M059J (cell line): ENCODE data around the gene MGST1. TPM values are rescaled to one million over a fixed set of nuclear protein-coding genes. Genes with fewer than 3 reads are reported as not detected.
"Not testable (repeated sequence)": the region's sequence is repeated elsewhere in the genome, so short reads cannot be mapped to it uniquely, and the experiment has no call there.

Experiments used
- DNase-seq: peaks from one replicate; pipeline ENCODE4 v3.0.0-alpha.2; 2012; ENCODE audit warnings: low read depth
- total RNA-seq: library from RNA; depleted of rRNA; stranded (reverse); fragments of >200 nt; shearing (Covaris generic); gene quantifications from 2 replicates; pipeline ENCODE4 v1.2.3, GENCODE V29; 2014; rRNA removed

MGST1 gene
- total RNA-seq, 1 experiment from 2014 or later = 70.4 TPM

GRCh38 chr12:16352481-16352880 is 5.0 kb downstream of the MGST1 start:
- DNase-seq = peak; percentile 26

DNA sequence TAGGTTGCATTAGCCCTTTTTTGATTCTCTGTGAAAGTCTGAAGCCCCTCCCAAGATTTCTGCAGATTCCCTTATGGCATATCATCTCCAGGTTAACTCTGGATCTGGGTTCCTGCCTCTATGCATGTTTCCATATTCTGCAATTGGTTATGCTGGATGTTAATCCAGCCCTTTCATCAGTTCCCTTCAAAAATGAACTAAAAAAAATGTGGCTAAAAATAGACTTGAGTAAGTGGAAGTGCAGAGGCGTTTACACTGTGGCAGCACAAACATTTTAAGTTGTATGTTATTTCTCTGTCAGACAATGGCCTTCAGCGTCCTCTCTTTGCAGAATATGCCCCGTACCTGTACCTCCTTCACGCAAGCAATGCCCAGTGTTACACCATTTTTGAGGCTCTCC is 11.4 kb downstream of the MGST1 start:
- no peak for DNase-seq

DNA sequence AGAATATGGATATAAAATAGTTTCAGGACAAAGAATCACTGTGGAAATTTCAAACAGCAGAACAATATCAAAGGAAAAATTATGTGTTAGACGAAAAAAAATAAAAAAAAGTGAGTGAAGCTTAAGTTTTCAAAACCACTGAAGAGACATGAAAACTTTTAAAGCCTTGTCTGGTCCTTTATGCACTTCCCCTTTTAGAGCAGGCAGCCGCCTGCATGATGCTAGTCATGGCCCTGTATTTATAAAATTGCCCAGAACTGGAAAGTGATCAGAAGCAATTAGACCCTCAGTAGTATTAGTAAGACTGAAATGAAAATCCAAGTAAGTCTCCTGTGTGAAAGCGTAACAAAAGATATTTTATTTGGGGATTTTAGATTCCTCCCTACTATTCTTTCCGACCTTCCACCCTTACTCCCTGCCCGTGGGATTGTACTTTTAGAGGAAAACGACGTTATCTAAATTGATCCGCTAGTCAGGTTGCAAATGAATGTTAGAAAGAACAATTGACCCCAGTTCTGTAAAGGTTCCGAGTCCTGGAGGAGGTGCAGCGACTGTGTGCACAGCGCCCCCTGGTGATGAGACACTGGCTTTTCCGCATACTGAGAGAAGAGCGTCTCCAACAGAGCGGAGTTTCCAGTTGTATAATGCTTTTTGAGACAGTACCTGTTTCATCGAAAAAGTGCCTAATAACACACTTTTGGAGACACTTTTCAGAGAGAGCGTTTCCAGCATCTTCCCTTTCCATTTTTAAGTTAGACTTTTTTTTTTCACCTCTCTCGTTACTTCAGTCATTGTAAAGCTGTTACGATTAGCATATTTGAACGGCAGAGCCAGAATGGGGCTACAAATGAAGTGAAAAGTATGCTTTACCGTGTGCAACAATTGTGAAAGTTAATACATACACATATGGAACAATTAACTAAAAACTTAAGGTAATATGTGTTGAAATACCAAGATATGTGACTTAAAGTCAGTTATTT is 12.4 kb downstream of the MGST1 start:
- peak; percentile 48 for DNase-seq

DNA sequence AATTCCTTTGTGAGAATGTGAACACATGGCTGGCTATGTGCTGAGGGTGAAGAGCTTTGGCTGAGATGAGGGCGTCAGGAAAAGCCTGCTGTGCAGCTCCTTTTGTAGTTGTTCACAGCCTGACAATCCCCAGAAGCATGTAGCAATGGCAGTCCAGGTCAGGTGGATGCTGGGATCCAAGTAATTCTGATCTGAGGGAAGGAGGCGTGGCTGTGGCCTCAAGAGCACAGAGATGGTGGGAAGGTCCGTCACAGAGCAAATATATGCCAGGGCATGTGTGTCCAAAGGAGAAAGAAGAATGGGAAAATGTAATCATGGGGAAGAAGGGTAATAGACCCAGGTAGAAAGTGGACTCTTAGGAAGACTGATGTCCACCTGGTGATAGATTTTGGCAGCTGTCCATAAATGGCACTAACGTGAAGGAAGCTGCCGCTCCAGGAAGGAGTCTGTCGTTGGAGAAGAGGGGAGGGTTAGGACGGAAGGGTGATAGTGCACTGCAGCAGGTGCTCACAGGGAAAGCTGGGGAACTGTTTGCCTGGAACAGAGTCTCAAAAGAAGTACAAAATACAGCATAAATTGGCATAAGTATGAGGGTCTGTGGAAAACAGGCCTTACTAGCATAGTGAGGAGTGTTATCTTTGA is 13.8 kb downstream of the MGST1 start:
- no peak for DNase-seq

DNA sequence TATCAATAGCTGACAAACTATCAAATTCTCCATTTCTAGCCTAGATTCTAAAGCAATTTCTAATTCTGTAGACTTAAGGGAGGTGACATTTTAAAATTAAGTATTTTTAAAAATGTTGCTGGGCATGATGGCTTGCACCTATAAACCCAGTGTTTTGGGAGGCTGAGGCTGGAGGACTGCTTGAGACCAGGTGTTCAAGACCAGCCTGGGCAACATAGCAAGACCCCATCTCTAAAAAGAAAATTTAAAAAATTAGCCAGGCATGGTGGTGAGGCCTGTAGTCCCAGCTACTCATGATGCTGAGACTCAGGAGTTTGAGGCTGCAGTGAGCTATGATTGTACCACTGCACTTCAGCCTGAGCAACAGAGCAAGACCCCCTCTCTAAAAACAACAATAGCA is 15.1 kb downstream of the MGST1 start:
- DNase-seq = no peak

GRCh38 chr12:16369156-16369555 is 21.7 kb downstream of the MGST1 start:
- DNase-seq = no peak

- no peak for DNase-seq
Measured at GRCh38 chr12:16370096-16370495, 22.7 kb downstream of the MGST1 start.

DNA sequence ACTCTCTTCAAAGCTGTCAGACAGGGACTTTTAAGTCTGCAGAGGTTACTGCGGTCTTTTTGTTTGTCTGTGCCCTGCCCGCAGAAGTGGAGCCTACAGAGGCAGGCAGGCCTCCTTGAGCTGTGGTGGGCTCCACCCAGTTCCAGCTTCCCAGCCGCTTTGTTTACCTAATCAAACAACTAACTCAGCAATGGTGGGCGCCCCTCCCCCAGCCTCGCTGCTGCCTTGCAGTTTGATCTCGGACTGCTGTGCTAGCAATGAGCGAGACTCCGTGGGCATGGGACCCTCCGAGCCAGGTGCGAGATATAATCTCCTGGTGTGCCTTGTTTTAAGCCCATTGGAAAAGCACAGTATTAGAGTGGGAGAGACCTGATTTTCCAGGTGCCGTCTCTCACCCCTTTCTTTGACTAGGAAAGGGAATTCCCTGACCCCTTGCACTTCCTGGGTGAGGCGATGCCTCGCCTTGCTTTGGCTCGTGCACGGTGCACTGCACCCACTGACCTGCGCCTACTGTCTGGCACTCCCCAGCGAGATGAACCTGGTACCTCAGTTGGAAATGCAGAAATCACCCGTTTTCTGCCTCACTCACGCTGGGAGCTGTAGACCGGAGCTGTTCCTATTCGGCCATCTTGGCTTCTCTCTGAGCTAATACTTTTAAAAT is 35.3 kb downstream of the MGST1 start:
- DNase-seq = not testable (repeated sequence)

DNA sequence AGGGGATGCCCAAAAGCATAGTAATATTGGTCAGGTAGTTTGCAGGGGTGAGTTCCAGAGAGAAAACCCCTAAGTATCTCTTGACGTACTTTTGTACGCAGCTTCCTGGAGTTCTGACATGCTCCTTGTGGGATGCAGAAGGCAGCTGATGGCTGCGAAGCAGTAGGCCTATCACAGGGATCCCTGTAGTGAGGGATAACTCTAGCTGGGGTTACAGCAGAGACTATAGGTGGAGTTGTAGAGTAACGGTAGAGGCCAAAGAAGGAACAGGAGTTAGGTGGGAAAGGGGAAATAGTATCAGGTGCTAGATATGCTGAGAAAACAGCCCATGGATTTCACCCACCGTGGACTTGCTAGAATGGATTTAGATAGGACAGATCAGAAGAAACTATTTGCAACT is 37.3 kb downstream of the MGST1 start:
- DNase-seq = no peak

GRCh38 chr12:16385782-16386646 is 38.6 kb downstream of the MGST1 start:
- DNase-seq = peak; percentile 63

DNA sequence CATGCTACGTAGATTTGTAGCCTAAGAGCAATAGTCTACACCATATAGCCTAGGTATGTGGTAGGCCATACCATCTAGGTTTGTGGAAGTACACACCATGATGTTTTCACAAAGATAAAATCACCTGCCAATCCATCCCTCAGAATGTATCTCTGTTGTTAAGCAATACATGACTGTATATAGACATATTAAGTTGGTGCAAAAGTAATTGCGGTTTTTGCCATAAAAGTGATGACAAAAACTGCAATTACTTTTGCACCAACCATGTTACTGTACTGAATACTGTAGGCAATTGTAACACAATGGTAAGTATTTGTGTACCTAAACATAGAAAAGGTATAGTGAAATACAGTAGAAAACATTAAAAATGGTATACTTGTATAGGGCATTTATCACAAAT is 40.5 kb downstream of the MGST1 start:
- DNase-seq = no peak

- peak; percentile 46 for DNase-seq
Measured at GRCh38 chr12:16389594-16389993, 42.1 kb downstream of the MGST1 start.

GRCh38 chr12:16392846-16393535 is 45.5 kb downstream of the MGST1 start:
- DNase-seq = no peak

DNA sequence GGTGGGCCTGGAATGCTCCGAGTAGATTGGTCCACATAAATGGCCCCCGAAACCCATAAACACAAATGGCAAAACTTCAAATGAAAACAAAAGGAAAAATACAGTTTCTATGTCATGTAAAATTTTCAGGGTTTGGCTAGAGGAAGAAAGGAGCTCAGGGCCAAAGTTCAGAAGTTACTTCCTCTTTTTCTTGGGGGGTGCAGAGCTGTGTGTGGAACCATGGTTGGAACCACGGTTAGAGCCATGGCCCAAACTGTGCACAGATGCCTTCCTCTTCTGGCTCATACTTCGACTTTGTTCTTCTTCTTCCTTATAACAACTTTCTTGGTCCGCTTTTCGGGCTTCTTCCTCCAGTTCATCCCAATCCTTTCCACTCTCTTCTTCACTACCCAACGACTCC is 51.7 kb downstream of the MGST1 start:
- DNase-seq = no peak

GRCh38 chr12:16401835-16402234 is 54.4 kb downstream of the MGST1 start:
- DNase-seq = not testable (repeated sequence)

DNA sequence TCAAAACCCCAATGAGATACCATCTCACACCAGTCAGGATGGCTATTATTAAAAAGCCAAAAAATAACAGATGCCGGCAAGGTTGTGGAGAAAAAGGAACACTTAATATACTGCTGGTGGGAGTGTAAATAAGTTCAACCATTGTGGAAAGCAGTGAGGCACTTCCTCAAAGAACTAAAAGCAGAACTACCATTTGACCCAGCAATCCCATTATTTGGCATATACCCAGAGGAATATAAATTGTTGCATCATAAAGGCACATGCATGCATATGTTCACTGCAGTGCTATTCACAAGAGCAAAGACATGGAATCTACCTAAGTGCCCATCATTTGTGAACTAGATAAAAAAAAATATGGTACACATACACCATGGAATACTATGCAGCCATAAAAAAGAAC is 59.9 kb downstream of the MGST1 start:
- DNase-seq = no peak

Other genes starting within 250 kb of the MGST1 start
- not detected in 2 replicates for gene SLC15A5, start 70.0 kb upstream of the MGST1 start, total RNA-seq